Activated T-cell treated with anti-CD3 and anti-CD28 coated beads for 48 hours (primary cell): ENCODE data around the gene HSF2.

Experiments used
- DNase-seq: peaks from one replicate; pipeline ENCODE4 v3.0.0-alpha.2; 2020; ENCODE audit warnings: low read depth

Gene HSF2

GRCh38 chr6:122399348-122400120 is at the start of gene HSF2:
HSF2 (plus strand) TSS chr6:122399652; CDS start chr6:122399738, 86 bp downstream.
- peak; percentile 92 for DNase-seq

GRCh38 chr6:122352981-122353664 is 46.3 kb upstream of the HSF2 start:
- no peak for DNase-seq

GRCh38 chr6:122360809-122361208 is 38.6 kb upstream of the HSF2 start:
- no peak for DNase-seq

GRCh38 chr6:122361314-122361979 is 38.0 kb upstream of the HSF2 start:
- DNase-seq: no peak

GRCh38 chr6:122363769-122364483 is 35.5 kb upstream of the HSF2 start:
- no peak for DNase-seq

GRCh38 chr6:122365775-122366403 is 33.6 kb upstream of the HSF2 start:
- DNase-seq: no peak

- DNase-seq: no peak
Observed at GRCh38 chr6:122367171-122367570, 32.3 kb upstream of the HSF2 start.

GRCh38 chr6:122369536-122369935 is 29.9 kb upstream of the HSF2 start:
- DNase-seq: no peak

- no peak for DNase-seq
Observed at GRCh38 chr6:122372647-122373046, 26.8 kb upstream of the HSF2 start.

- no peak for DNase-seq
Observed at GRCh38 chr6:122374307-122374706, 25.1 kb upstream of the HSF2 start.

- no peak for DNase-seq
Observed at GRCh38 chr6:122376246-122376645, 23.2 kb upstream of the HSF2 start.

- DNase-seq: peak; percentile 41
Observed at GRCh38 chr6:122381494-122382265, 17.8 kb upstream of the HSF2 start.

GRCh38 chr6:122385857-122386612 is 13.4 kb upstream of the HSF2 start:
- no peak for DNase-seq

GRCh38 chr6:122388945-122389344 is 10.5 kb upstream of the HSF2 start:
- no peak for DNase-seq

- no peak for DNase-seq
Observed at GRCh38 chr6:122389704-122390372, 9.6 kb upstream of the HSF2 start.

GRCh38 chr6:122392564-122393350 is 6.7 kb upstream of the HSF2 start:
- DNase-seq: no peak

- no peak for DNase-seq
Observed at GRCh38 chr6:122393351-122393896, 6.0 kb upstream of the HSF2 start.

GRCh38 chr6:122394016-122394415 is 5.4 kb upstream of the HSF2 start:
- no peak for DNase-seq

GRCh38 chr6:122399055-122399347 is 451 bp upstream of the HSF2 start:
- no peak for DNase-seq
